ENCODE data around the gene RSRC2. TPM values are rescaled to one million over a fixed set of nuclear protein-coding genes. Genes with fewer than 3 reads are reported as not detected.
"Not testable (repeated sequence)": the region's sequence is repeated elsewhere in the genome, so short reads cannot be mapped to it uniquely, and the experiment has no call there.

The RSRC2 gene
- total RNA-seq, 1 donor from 2014 or later: 67.9 TPM

GRCh38 chr12:122489038-122489437, 37.7 kb downstream of the RSRC2 start:
- H3K4me3 Mint-ChIP-seq (ENCODE audit: unreplicated experiment): no peak overlapping the region
- TF ChIP-seq, protein P1, sequence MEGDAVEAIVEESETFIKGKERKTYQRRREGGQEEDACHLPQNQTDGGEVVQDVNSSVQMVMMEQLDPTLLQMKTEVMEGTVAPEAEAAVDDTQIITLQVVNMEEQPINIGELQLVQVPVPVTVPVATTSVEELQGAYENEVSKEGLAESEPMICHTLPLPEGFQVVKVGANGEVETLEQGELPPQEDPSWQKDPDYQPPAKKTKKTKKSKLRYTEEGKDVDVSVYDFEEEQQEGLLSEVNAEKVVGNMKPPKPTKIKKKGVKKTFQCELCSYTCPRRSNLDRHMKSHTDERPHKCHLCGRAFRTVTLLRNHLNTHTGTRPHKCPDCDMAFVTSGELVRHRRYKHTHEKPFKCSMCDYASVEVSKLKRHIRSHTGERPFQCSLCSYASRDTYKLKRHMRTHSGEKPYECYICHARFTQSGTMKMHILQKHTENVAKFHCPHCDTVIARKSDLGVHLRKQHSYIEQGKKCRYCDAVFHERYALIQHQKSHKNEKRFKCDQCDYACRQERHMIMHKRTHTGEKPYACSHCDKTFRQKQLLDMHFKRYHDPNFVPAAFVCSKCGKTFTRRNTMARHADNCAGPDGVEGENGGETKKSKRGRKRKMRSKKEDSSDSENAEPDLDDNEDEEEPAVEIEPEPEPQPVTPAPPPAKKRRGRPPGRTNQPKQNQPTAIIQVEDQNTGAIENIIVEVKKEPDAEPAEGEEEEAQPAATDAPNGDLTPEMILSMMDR (IDR thresholded peaks at IDR 0.05): no peak
- no peak for DNase-seq (ENCODE audit: extremely low spot score, unreplicated experiment)
- no peaks in the 10 kb centered on the region for H3K4me1 Mint-ChIP-seq (ENCODE audit: unreplicated experiment)
- H3K27me3 Mint-ChIP-seq (ENCODE audit: unreplicated experiment): no peaks in the 10 kb centered on the region
- H3K36me3 Mint-ChIP-seq (ENCODE audit: unreplicated experiment): peaks cover 50% of the 10 kb centered on the region
- no peaks in the 10 kb centered on the region for H3K9me3 Mint-ChIP-seq (ENCODE audit: unreplicated experiment)
- no peak overlapping the region for H3K27ac Mint-ChIP-seq (ENCODE audit: unreplicated experiment)

GRCh38 chr12:122487807-122488206, 38.9 kb downstream of the RSRC2 start:
- H3K4me1 Mint-ChIP-seq (ENCODE audit: unreplicated experiment); H3K4me3 Mint-ChIP-seq (ENCODE audit: unreplicated experiment); H3K27ac Mint-ChIP-seq (ENCODE audit: unreplicated experiment); H3K9me3 Mint-ChIP-seq (ENCODE audit: unreplicated experiment); H3K27me3 Mint-ChIP-seq (ENCODE audit: unreplicated experiment): not testable (repeated sequence)
- peak; percentile 23 for DNase-seq (ENCODE audit: extremely low spot score, unreplicated experiment)
- peaks cover 56% of the 10 kb centered on the region for H3K36me3 Mint-ChIP-seq (ENCODE audit: unreplicated experiment)

DNA sequence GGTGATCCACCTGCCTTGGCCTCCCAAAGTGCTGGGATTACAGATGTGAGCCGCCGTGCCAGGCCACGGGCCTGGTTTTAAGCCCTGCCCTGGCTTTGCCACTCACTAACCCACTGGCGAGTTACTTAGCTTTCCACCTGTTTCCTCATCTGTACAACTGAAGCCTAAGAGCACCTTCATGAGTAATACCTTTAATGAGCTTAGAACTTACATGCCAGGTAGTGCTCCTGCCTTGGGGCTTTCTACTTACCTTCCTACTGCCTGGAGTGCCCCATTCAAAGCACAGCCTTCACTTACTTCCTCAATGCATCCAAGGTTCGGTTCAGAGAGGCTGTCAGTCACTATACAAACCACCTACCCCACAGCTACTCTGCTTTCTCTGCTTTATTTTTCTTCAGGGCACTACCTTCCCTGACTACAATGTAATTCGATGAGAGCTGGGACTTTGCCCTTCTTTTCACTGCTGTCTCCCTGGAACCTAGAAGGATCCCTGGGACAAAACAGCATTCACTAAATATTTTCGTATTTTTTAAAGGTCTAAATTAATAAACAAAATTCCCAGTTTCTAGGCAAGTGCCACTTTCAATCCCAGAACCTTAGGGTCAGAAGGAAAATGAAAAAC, 39.8 kb downstream of the RSRC2 start:
- H3K36me3 Mint-ChIP-seq (ENCODE audit: unreplicated experiment): peaks cover 53% of the 10 kb centered on the region
- no peak overlapping the region for H3K4me3 Mint-ChIP-seq (ENCODE audit: unreplicated experiment)
- DNase-seq (ENCODE audit: extremely low spot score, unreplicated experiment): peak; percentile 62
- TF ChIP-seq, protein P1 (IDR thresholded peaks at IDR 0.05): no peak
- no peak overlapping the region for H3K27ac Mint-ChIP-seq (ENCODE audit: unreplicated experiment)
- no peaks in the 10 kb centered on the region for H3K27me3 Mint-ChIP-seq (ENCODE audit: unreplicated experiment)
- H3K9me3 Mint-ChIP-seq (ENCODE audit: unreplicated experiment): no peaks in the 10 kb centered on the region
- H3K4me1 Mint-ChIP-seq (ENCODE audit: unreplicated experiment): peaks cover 9% of the 10 kb centered on the region

DNA sequence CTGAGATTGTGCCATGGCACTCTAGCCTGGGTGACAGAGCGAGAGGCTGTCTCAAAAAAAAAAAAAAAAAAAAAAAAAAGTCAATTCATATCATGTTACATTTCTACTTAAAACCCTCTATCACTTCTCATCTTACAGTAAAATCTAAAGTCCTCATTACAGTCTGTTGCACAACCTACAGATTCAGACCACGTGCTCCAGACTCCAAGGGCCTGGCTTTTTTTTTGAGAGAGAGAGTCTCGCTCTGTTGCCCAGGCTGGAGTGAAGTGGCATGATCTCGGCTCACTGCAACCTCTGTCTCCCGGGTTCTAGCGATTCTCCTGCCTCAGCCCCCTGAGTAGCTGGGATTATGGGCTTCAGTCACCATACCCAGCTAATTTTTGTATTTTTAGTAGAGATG, 40.4 kb downstream of the RSRC2 start:
- H3K4me1 Mint-ChIP-seq (ENCODE audit: unreplicated experiment): peaks cover 11% of the 10 kb centered on the region
- not testable (repeated sequence) for H3K27ac Mint-ChIP-seq (ENCODE audit: unreplicated experiment); H3K9me3 Mint-ChIP-seq (ENCODE audit: unreplicated experiment); DNase-seq (ENCODE audit: extremely low spot score, unreplicated experiment); H3K4me3 Mint-ChIP-seq (ENCODE audit: unreplicated experiment); H3K27me3 Mint-ChIP-seq (ENCODE audit: unreplicated experiment)
- peaks cover 52% of the 10 kb centered on the region for H3K36me3 Mint-ChIP-seq (ENCODE audit: unreplicated experiment)

DNA sequence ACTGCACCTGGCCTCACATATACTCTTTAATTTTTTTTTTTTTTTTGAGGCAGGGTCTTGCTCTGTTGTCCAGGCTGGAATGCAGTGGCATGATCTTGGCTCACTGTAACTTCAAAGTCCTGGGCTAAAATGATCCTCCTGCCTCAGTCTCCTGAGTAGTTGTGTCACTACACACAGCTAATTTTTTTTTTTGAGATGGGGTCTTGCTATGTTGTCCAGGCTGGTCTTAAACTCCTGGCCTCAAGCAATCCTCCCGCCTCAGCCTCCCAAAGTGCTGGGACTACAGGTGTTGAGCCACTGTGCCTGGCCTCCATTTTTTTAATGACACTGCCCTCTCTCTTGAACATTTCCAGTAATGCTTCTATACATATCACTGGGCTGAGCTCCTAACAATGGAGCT, 42.4 kb downstream of the RSRC2 start:
- not testable (repeated sequence) for H3K4me3 Mint-ChIP-seq (ENCODE audit: unreplicated experiment); DNase-seq (ENCODE audit: extremely low spot score, unreplicated experiment); H3K9me3 Mint-ChIP-seq (ENCODE audit: unreplicated experiment); H3K27me3 Mint-ChIP-seq (ENCODE audit: unreplicated experiment); H3K27ac Mint-ChIP-seq (ENCODE audit: unreplicated experiment)
- H3K36me3 Mint-ChIP-seq (ENCODE audit: unreplicated experiment): peaks cover 52% of the 10 kb centered on the region
- H3K4me1 Mint-ChIP-seq (ENCODE audit: unreplicated experiment): peaks cover 11% of the 10 kb centered on the region

GRCh38 chr12:122483969-122484368, 42.8 kb downstream of the RSRC2 start:
- no peaks in the 10 kb centered on the region for H3K27me3 Mint-ChIP-seq (ENCODE audit: unreplicated experiment)
- TF ChIP-seq, protein P1 (IDR thresholded peaks at IDR 0.05): no peak
- DNase-seq (ENCODE audit: extremely low spot score, unreplicated experiment): peak; percentile 19
- no peak overlapping the region for H3K4me3 Mint-ChIP-seq (ENCODE audit: unreplicated experiment)
- peaks cover 11% of the 10 kb centered on the region for H3K4me1 Mint-ChIP-seq (ENCODE audit: unreplicated experiment)
- H3K27ac Mint-ChIP-seq (ENCODE audit: unreplicated experiment): peak overlapping the region; percentile 70
- no peaks in the 10 kb centered on the region for H3K9me3 Mint-ChIP-seq (ENCODE audit: unreplicated experiment)
- H3K36me3 Mint-ChIP-seq (ENCODE audit: unreplicated experiment): peaks cover 51% of the 10 kb centered on the region

Measured in osteocyte (in vitro differentiated cells).